Measurements from ENCODE around the gene CLPTM1L.
A peak's percentile ranks its signal among the peaks of the same experiment; 100 is the strongest.

The CLPTM1L gene

GRCh38 chr5:1344975-1345838, at the start of gene CLPTM1L:
Gene CLPTM1L, minus strand, starts transcription at chr5:1345099. Its CDS starts 258 bp downstream, at chr5:1344841.
- Histone ChIP-seq H3K4me3 (ENCODE audit: low read depth, low read length) (peak within 1 kb of the TSS; percentile 91), H3K36me3 (ENCODE audit: control insufficient read depth in 2 of 2, insufficient read depth in 1 of 2, low read length in 2 of 2) (peaks cover 28 to 37% of the 10 kb centered on the region in 2 experiments), H3K4me1 (ENCODE audit: control insufficient read depth, insufficient read depth, low read length) (peaks cover 7% of the 10 kb centered on the region; the same call in 1 of the 2 replicates), H3K27ac (ENCODE audit: extremely low read depth, low read depth, low read length) (peak within 1 kb of the TSS; percentile 64; the same call in 1 of the 2 replicates), H3K9me3 (ENCODE audit: control insufficient read depth, insufficient read depth, low read depth, low read length) (no peaks in the 10 kb centered on the region)
- ChIA-PET CTCF (interaction anchor here (1.0 to 1.3 kb wide), 3 partner anchors 35 to 300 kb away, joined by 3 to 6 read pairs (median 3); no protein-coding TSS in a partner anchor), POLR2A (interaction anchor here (0.6 to 4.1 kb wide), 6 partner anchors 10 to 157 kb away, joined by 3 to 37 read pairs (median 5); no protein-coding TSS in a partner anchor)
- TF ChIP-seq ZNF138 (tag by site-specific recombination; IDR thresholded peaks at IDR 0.05; ENCODE audit: borderline replicate concordance): no peak
- peak; percentile 68 for TF ChIP-seq ZBTB26 (tag by site-specific recombination; optimal IDR thresholded peaks at IDR 0.05)
- peak; percentile 44; the same call in 1 of the 2 replicates for TF ChIP-seq ZNF449 (tag by site-specific recombination; IDR thresholded peaks at IDR 0.05)
- peak; percentile 99 for TF ChIP-seq ZBTB20 (tag by site-specific recombination; IDR thresholded peaks at IDR 0.05)
- TF ChIP-seq ZBTB48 (tag by site-specific recombination; IDR thresholded peaks at IDR 0.05): peak; percentile 83
- peak; percentile 36; the same call in 1 of the 2 replicates for TF ChIP-seq ZBTB11 (tag by site-specific recombination; conservative IDR thresholded peaks at IDR 0.05; ENCODE audit: low read depth)
- TF ChIP-seq ZNF76 (tag by site-specific recombination; IDR thresholded peaks at IDR 0.05; ENCODE audit: borderline replicate concordance, low read depth): peak; percentile 72; the same call in 1 of the 2 replicates
- peak; percentile 62 for TF ChIP-seq ZNF423 (tag by site-specific recombination; IDR thresholded peaks at IDR 0.05)
- no peak for TF ChIP-seq MEIS1 (CRISPR knock-in tag; IDR thresholded peaks at IDR 0.05; ENCODE audit: borderline replicate concordance)
- 0 out of 2 replicates have a peak, but pooled peaks have one; percentile 38 for TF ChIP-seq ZNF692 (tag by site-specific recombination; IDR thresholded peaks at IDR 0.05)
- peak; percentile 85 for TF ChIP-seq GLIS1 (tag by site-specific recombination; IDR thresholded peaks at IDR 0.05)
- peak; percentile 38; the same call in 1 of the 2 replicates for TF ChIP-seq ZXDB (tag by site-specific recombination; IDR thresholded peaks at IDR 0.05)
- TF ChIP-seq ZBTB8A (tag by site-specific recombination; IDR thresholded peaks at IDR 0.05): peak; percentile 95
- TF ChIP-seq ZFHX2 (tag by site-specific recombination; conservative IDR thresholded peaks at IDR 0.05): peak; percentile 51
- TF ChIP-seq IKZF3 (tag by site-specific recombination; IDR thresholded peaks at IDR 0.05): peak; percentile 53; the same call in 1 of the 2 replicates
- TF ChIP-seq WT1 (tag by site-specific recombination; IDR thresholded peaks at IDR 0.05): no peak
- no peak for TF ChIP-seq ZNF302 (tag by site-specific recombination; IDR thresholded peaks at IDR 0.05; ENCODE audit: low read depth)
- TF ChIP-seq OSR2 (tag by site-specific recombination; IDR thresholded peaks at IDR 0.05): no peak
- no peak for TF ChIP-seq HIC1 (tag by site-specific recombination; IDR thresholded peaks at IDR 0.05)
- TF ChIP-seq INSM2 (tag by site-specific recombination; IDR thresholded peaks at IDR 0.05): peak; percentile 19; the same call in 1 of the 2 replicates
- no peak for TF ChIP-seq ZNF843 (tag by site-specific recombination; IDR thresholded peaks at IDR 0.05)
- peak; percentile 80 for TF ChIP-seq ZSCAN30 (tag by site-specific recombination; IDR thresholded peaks at IDR 0.05)

Data from HEK293 (cell line).